ENCODE results near the gene TMEM26. TPM values are rescaled to one million over a fixed set of nuclear protein-coding genes. Genes with fewer than 3 reads are reported as not detected.

TMEM26 gene
- total RNA-seq, 1 donor from 2014 or later = 3.4 TPM

- DNase-seq (ENCODE audit: low spot score in 2 of 2, unreplicated experiment in 2 of 2) = no peak
- H3K36me3 Mint-ChIP-seq = no peaks in the 10 kb centered on the region
- no peak for TF ChIP-seq CTCF (IDR thresholded peaks at IDR 0.05; ENCODE audit: unreplicated experiment)
- no peak overlapping the region for H3K4me3 Mint-ChIP-seq
- H3K27ac Mint-ChIP-seq = no peak overlapping the region
- no peaks in the 10 kb centered on the region for H3K9me3 Mint-ChIP-seq
- peaks cover 15% of the 10 kb centered on the region for H3K27me3 Mint-ChIP-seq (ENCODE audit: low read depth)
- no peaks in the 10 kb centered on the region for H3K4me1 Mint-ChIP-seq
Measured at GRCh38 chr10:61486251-61486650, 33.1 kb upstream of the TMEM26 start.

GRCh38 chr10:61481597-61481996, 28.4 kb upstream of the TMEM26 start:
- TF ChIP-seq CTCF (IDR thresholded peaks at IDR 0.05; ENCODE audit: unreplicated experiment) = no peak
- Mint-ChIP-seq H3K4me1 (no peaks in the 10 kb centered on the region), H3K4me3 (no peak overlapping the region), H3K36me3 (no peaks in the 10 kb centered on the region), H3K27ac (no peak overlapping the region), H3K9me3 (no peaks in the 10 kb centered on the region), H3K27me3 (ENCODE audit: low read depth) (peaks cover 12% of the 10 kb centered on the region)
- no peak for DNase-seq (ENCODE audit: low spot score in 2 of 2, unreplicated experiment in 2 of 2)

- no peak overlapping the region for H3K27ac Mint-ChIP-seq
- no peaks in the 10 kb centered on the region for H3K4me1 Mint-ChIP-seq
- no peak overlapping the region for H3K4me3 Mint-ChIP-seq
- no peak for TF ChIP-seq CTCF (IDR thresholded peaks at IDR 0.05; ENCODE audit: unreplicated experiment)
- H3K9me3 Mint-ChIP-seq = no peaks in the 10 kb centered on the region
- peaks cover 12% of the 10 kb centered on the region for H3K27me3 Mint-ChIP-seq (ENCODE audit: low read depth)
- no peak for DNase-seq (ENCODE audit: low spot score in 2 of 2, unreplicated experiment in 2 of 2)
- no peaks in the 10 kb centered on the region for H3K36me3 Mint-ChIP-seq
Measured at GRCh38 chr10:61480208-61480607, 27.0 kb upstream of the TMEM26 start.

- H3K36me3 Mint-ChIP-seq = no peaks in the 10 kb centered on the region
Measured at GRCh38 chr10:61478621-61479312, 25.6 kb upstream of the TMEM26 start.

GRCh38 chr10:61477451-61477850, 24.3 kb upstream of the TMEM26 start:
- Mint-ChIP-seq H3K36me3 (no peaks in the 10 kb centered on the region), H3K27me3 (ENCODE audit: low read depth) (peaks cover 12% of the 10 kb centered on the region), H3K4me1 (peaks cover 3% of the 10 kb centered on the region), H3K27ac (no peak overlapping the region), H3K9me3 (no peaks in the 10 kb centered on the region), H3K4me3 (no peak overlapping the region)
- no peak for DNase-seq (ENCODE audit: low spot score in 2 of 2, unreplicated experiment in 2 of 2)
- no peak for TF ChIP-seq CTCF (IDR thresholded peaks at IDR 0.05; ENCODE audit: unreplicated experiment)

More at GRCh38 chr10:61478621-61479312, 25.6 kb upstream of the TMEM26 start:
- no peaks in the 10 kb centered on the region for H3K9me3 Mint-ChIP-seq
- DNase-seq (ENCODE audit: low spot score in 2 of 2, unreplicated experiment in 2 of 2) = no peak
- TF ChIP-seq CTCF (IDR thresholded peaks at IDR 0.05; ENCODE audit: unreplicated experiment) = no peak
- peaks cover 3% of the 10 kb centered on the region for H3K4me1 Mint-ChIP-seq
- no peak overlapping the region for H3K27ac Mint-ChIP-seq
- peaks cover 12% of the 10 kb centered on the region for H3K27me3 Mint-ChIP-seq (ENCODE audit: low read depth)
- H3K4me3 Mint-ChIP-seq = no peak overlapping the region

All from mesothelial cell of epicardium (in vitro differentiated cells).